Fibroblast of lung (primary cell): Measurements from ENCODE around the gene NIPAL3.

Experiments
- EZH2 ChIP-seq: IDR thresholded peaks from 2 replicates; pipeline ENCODE4 v1.5.1; 2012; ENCODE audit warnings: low read length, control low read depth, mild to moderate bottlenecking; ENCODE audit errors: missing control alignments
- TF ChIP-seq, protein P1 (sequence below), 2 donors: IDR thresholded peaks in 1 of 2; conservative IDR thresholded peaks in 1 of 2; 1 replicate in 1 of 2; 2 replicates in 1 of 2; pipeline ENCODE4 v1.5.1; 2011 to 2012; ENCODE audit warnings: low read length in 2 of 2, control low read depth in 1 of 2, inconsistent platforms in 1 of 2, low read depth in 1 of 2, mild to moderate bottlenecking in 1 of 2

DNA sequence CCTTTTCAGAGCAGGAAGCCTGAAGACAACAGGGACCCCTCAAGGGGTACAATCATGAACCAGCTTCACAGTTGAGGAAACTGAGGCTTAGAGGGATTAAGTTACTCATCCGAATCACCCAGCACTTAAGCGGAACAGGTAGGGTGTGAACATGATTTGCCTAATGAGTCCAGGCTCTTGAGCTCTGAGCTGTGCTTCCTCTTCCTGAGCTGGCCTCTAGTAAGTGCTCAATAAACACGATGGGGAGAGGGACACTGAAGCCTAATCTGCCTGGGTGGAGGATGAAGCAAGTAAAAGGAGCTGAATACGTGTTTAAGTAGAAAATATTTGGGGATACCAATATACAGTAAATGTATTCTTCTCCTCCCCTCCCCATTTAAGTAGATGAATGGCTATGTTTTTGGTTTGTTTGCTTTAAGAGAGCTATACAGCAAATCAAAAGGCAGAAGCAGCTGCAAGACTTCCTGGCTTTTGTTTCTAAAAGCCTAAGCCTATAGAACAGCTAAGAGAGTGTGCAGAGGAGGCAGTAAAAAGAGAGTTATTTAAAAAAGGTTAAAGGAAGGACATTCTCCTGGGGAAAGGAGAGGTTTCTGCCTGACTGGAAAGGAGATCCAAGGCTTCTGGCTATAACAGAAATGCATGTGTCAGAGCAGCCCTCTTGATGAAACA is 22.5 kb upstream of the NIPAL3 start:
- TF ChIP-seq, protein P1, sequence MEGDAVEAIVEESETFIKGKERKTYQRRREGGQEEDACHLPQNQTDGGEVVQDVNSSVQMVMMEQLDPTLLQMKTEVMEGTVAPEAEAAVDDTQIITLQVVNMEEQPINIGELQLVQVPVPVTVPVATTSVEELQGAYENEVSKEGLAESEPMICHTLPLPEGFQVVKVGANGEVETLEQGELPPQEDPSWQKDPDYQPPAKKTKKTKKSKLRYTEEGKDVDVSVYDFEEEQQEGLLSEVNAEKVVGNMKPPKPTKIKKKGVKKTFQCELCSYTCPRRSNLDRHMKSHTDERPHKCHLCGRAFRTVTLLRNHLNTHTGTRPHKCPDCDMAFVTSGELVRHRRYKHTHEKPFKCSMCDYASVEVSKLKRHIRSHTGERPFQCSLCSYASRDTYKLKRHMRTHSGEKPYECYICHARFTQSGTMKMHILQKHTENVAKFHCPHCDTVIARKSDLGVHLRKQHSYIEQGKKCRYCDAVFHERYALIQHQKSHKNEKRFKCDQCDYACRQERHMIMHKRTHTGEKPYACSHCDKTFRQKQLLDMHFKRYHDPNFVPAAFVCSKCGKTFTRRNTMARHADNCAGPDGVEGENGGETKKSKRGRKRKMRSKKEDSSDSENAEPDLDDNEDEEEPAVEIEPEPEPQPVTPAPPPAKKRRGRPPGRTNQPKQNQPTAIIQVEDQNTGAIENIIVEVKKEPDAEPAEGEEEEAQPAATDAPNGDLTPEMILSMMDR (conservative IDR thresholded peaks at IDR 0.05 in 1 of 2, IDR thresholded peaks at IDR 0.05 in 1 of 2; ENCODE audit: low read depth in 1 of 2, low read length in 2 of 2) = no peak
- TF ChIP-seq EZH2 = no peak
